Activated CD4-positive, CD25-positive, alpha-beta regulatory T cell treated with anti-CD3 and anti-CD28 coated beads, Interleukin-2, amount 50 U/mL, for 16 hours (primary cell): ENCODE measurements around the gene GRIN3A.
"Not testable (repeated sequence)": the region's sequence is repeated elsewhere in the genome, so short reads cannot be mapped to it uniquely, and the experiment has no call there.

Experiments used
- DNase-seq: peaks from one replicate; pipeline ENCODE4 v3.0.0-alpha.2; 2020; ENCODE audit warnings: low read depth, low spot score

The GRIN3A gene

DNA sequence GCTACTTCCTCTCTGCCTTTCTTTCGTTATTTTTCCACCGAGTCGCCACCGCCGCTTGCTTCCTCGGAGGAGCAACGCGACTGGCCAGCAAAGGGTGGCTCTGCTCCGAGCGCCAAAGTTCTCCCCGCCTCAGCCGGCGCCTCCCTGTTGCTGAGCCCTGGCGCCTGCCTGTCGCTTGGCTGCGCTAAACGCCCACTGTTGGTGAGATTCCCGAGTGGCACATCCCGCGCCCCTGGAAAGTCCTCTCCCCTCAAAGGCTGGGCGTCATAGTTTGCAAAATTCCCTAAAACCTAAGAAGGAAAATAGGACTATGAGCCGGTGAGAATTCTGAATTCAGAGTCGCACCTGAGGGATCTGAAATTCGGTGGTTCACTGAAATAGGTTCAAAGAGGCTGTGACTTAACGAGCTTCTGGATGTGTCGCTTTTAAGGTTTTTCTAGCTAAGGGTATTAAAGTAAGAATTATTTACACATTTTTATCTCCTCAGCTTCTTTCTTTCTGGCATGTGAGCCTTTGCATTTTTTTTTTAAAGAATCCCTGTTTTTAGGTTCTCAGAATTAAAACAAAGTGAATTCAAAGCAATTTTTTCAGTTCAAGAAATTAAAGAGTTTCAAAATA is at the start of gene GRIN3A:
Gene GRIN3A (minus strand): TSS at position 82 of the 618 bp plus-strand sequence. CDS start 668 bp downstream, outside the sequence.
- DNase-seq: no peak

DNA sequence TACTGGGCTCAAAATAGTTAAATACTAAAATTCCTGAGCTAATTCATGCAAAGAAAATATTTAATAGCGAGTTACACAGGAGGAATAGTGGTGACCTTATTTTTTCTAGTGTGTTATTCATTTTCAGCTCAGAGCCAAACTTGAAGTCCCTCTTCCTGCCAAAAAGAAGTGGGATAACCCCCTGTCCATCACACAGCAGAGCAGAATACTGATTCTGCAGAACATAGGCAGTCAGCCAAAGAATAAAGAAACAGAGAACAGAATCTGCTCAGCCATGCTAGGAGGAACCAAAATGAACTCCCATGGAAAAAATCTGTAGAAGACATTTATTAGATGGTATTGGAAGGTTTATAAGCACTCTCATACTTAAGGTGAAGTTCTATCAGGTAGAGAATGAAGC is 49.4 kb upstream of the GRIN3A start:
- DNase-seq: no peak

DNA sequence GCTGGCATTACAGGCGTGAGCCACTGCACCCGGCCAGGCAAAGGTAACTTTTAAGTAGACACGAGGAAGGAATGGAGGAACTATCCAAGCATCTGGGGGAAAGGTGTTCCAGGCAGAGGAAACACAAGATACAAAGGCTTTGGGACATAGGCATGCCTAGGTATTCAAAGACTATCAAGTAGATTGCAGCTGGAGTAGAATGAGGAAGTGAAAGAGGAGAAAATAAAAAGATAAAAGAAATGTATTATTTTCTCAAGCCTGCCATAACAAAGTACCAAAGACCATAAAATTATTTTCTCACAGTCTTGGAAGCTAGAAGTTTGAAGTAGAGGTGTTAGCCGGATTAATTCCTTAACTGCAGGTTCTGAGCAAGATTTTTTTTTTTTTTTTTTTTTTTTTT is 39.9 kb upstream of the GRIN3A start:
- no peak for DNase-seq

DNA sequence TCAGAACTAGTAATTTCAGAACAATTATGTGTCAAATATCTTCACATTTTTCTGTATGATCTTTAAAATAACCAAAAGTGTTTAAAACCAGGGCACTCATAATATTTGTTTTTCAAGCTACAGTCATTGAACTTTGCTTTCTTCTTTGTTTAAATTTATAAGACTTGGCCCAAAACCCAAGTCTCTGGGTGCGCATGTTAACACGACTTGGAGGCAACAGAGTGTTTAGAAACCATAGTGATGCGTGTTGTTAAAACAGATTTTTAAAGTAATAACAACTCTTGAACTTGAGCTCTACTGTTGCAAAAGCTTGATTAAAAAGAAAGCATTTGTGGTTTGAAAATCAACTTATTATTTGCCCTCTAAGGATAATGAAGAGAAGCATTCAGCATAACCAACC is 26.0 kb upstream of the GRIN3A start:
- DNase-seq: no peak

DNA sequence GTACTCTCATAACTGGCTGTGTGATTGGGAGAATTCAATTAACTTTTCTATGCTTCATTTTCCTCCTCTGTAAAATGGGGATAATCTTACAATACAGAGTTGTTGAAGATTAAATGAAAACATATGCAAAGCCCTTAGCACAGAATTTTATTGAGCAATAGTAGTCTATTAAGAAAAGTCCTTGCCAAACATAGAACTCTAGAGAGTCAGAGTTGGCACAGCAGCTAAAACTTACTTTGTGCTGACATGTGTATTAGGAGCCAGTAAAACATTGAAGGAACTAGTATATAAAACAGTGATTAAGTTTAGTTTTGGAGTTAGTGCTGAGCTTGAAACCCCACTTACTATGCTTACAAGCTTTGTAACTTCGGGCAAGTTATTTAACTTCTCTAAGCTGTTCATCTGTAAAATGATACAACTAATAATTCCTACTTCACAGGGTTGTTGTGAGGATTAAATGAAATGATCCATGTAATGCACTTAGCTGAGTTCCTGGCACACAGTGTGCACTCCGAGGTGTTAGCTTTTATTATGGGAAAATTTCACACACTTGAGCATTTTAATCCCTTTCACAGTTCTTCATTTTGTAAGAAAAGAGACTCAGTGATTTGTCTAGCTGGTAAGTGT is 20.0 kb upstream of the GRIN3A start:
- DNase-seq: no peak

DNA sequence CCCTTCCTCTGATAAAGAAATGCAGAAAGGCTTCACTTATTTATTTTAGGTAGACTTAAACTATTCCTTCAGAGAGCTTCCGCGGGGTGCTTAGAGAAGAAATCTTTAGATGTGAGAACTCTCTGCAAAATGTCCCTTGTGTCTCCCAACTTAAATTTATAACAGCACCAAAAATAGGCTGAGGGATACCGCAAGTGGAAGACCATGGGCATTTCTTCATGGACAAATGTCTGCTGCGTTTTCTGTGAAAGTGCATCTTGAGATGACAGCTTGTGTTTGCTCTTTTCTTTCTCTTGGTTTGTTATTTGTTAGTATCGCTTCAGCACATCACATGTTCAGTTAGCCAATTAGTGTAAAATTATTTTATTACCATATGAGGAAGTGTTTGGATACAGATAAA is 15.3 kb upstream of the GRIN3A start:
- no peak for DNase-seq

DNA sequence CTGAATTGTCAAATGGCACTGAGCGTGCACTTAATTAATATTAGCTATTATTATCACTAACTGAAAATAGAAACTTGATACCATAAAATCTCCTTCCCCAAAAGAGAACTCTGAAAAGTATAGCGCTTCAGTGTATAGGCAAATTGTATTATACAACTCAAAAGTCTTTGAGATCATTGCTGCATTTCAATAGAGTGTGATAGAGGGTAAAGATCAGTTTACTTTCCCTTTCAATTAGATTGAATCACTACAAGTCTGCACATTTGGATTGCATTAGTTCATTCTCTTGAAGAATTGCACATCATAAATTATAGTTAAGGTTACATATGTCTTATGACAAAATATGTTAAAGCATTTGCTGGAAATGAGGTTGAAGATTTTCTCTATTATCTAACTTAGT is 13.4 kb upstream of the GRIN3A start:
- DNase-seq: no peak

DNA sequence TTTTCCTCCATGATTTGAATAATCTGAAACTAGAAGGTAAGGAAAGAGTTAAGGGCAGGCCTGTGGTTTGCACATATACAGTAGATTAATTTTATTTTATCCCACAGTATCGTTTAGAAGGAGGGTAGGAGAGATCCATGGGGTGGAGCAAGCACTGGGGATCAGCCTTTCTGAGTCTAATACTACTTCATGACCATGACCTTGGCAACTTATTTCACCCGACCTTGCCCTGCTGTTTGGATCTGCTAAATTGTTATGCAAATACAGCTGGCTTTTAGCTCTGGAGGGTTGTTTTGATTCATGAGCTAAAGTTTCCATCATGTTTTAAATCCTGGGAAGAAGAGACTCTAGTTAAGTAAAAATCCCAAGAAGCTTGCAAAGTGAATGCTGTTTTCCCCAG is 864 bp upstream of the GRIN3A start:
- DNase-seq: no peak

DNA sequence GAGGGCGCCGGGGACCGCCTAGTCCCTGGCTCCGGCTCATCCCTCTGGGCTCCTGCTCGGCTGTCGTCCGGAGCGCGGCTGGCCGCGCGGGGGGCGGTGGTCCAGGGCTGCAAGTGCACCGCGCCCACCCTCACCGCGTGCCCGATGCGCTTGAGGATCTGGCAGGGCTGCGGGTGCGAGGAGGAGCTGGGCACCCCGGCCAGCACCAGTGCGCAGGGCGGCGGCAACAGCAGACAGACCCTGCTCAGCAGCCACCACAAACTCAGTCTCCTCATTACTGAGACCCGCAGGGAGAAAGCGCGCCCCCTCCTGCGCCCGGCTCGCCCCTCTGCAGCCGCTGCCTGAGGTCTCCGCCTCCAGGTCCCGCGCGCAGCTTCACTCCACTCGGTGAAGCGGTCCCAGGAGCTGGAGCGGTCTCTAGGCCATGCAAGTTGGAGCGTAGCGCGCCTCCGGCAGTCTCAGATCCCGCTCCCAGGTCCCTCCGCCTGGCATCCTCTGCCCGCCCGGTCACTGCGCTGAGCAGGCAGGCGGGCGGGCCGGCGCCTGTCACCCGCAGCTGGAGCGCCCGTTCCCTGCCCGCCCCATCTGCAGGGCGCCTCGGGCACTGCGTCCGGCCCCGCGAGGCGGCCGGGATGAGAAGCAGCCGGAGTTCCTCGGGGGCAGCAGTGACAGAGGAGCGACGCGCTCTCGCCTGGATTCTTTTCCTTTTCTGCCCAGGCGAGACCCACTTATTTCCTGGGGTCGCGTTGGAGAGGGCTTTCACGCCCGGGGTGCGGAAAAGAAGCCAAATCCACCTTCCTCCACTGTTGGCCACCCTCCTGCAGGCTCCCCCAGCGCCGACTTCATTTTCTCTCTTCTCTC is 512 bp downstream of the GRIN3A start:
- no peak for DNase-seq

DNA sequence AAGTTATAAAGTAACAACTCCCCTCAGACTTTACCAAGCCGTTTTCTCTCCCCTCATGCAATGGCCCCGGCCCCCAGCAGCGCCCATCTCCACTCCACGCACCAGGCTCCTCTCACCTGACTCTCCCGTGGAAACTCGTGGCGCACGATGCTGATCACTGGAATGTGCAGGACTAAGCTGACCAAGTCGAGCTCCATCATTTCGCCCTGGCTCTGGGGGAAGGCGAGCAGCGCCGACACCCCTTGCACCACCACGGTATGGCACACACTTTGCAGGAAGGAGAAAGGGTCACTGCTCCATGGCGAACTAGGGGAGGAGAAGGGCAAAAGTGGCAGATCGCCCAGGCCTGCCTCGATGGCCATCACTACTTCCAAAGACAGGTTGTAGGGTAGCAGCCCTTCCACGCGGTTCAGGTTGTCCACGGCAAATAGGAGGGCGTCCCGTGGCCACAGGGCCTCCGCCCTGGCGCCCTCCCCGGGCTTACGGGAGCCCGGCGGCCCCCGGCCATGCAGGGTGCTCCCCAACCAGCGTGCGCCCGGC is 1.2 kb downstream of the GRIN3A start:
- no peak for DNase-seq

DNA sequence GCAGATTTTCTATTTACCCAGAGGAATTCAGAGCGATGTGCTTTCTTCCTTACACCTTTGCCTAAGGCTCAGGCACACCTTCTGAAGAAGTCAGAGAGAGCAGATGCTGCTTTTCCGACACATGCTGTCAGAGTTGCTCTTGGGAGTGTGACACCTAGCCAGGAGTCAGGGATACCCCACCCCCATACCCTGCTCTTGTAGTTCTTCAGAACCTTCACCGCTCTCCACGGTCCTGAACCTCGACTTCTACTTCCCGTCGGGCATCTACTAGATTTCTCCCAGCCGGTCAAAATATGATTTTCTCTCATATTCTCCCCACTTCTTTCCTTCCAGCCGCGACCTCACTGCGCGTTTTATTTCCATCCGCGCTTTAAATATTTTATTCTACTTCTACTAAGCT is 1.7 kb downstream of the GRIN3A start:
- DNase-seq: no peak

DNA sequence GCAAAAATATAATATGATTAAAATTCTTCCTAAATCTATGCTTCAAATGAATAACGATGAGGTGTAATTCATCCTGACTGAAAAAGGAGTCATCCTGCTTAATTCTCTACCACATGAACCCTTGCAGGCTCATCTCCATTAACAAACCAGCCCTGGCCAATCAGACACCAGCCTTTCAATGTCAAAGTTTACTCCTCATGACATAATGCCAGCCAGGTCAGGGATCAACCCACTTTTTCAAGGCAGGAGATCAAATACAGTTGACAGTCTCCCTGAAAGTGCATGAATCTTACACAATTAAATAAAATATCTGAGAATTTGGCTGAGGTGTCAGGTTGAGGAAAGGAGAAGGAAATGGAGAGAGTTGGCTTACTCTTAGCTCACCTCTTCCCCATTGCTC is 7.0 kb downstream of the GRIN3A start:
- DNase-seq: no peak

DNA sequence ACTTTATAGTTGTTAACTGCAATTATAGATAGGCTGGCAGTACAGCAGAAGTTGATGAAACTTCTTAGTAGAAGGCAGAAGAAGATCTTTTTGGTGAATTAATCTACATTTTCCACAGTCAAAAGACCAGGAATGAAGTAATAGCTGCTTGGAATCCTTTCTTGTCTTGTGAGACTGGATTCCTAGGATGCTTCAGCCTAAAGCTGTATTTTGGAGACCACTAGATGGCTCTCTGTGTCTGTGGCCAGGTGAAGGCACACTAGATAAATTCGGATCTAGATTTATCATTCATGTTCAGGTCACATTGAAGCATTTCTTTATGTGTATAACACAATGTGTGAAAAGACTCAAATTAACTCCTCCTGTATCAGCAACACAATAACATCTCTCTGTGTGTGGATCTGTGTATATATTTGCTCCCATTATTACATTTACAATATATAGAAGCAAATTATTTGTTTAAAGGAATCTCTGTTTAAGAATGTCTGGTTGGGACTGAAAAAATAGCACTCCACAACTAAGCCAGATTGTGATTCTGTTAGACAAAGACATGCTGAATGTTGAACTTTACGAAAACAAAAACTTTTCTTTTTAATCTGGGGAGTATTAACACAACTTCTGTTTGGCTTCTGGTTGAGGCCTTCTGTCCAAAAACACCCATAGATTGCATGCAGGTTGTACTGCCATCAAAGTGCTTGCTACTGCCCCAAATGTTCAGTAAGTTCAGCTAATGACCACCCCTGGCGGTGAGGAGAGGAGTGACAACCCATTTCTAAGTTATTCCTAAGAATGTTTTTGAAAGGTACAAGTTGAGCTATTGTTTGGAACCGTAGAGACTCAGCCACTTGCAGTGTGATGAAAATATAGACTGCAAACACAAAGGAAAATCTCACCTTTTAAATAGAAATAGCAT is 10.6 kb downstream of the GRIN3A start:
- no peak for DNase-seq

DNA sequence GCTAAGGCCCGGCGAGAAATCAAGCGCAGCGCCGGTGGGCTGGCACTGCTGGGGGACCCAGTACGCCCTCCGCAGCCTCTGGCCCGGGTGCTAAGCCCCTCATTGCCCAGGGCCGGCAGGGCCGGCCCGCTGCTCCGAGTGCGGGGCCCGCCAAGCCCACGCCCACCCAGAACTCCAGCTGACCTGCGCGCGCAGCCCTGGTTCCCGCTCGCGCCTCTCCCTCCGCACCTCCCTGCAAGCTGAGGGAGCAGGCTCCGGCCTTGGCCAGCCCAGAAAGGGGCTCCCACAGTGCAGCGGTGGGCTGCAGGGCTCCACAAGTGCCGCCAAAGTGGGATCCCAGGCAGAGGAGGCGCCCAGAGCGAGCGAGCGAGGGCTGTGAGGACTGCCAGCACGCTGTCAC is 14.2 kb downstream of the GRIN3A start:
- DNase-seq: not testable (repeated sequence)

DNA sequence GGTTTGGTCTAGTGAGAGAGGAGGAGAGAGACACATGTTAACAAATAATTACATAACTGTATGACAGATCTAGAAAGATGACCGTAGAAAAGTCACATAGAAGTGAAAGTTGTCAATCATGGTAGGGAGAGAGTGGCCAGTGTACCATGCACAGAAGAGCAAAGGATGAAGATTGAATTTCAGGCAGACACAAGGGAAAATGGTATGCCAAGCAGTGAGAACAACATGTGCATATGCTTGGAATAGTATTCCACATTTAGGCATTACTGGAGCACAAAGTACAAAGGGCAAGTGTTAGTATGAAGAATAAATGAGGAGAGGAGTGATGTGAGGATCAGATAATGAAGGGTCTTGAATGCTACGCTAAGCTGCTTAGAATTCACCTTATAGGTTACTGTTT is 20.3 kb downstream of the GRIN3A start:
- no peak for DNase-seq

DNA sequence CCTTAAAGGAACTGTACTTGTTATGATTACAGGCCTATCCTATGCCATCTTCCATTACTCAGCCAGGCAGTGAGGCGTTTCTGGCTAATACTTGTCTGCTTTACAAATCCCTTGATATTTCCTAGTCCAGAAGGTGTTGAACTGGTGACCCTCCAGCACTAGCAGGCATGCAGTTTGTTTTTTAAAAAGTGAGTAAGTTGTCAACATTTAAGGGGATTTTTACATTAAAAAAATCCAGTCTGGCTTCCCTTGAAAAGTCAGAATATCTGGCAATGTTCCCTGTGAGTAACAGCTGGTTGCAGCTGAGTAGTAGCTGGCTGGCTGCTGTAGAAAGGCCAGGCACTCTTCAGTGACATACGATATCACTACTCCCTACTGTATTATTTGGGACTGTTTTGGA is 21.8 kb downstream of the GRIN3A start:
- DNase-seq: no peak

DNA sequence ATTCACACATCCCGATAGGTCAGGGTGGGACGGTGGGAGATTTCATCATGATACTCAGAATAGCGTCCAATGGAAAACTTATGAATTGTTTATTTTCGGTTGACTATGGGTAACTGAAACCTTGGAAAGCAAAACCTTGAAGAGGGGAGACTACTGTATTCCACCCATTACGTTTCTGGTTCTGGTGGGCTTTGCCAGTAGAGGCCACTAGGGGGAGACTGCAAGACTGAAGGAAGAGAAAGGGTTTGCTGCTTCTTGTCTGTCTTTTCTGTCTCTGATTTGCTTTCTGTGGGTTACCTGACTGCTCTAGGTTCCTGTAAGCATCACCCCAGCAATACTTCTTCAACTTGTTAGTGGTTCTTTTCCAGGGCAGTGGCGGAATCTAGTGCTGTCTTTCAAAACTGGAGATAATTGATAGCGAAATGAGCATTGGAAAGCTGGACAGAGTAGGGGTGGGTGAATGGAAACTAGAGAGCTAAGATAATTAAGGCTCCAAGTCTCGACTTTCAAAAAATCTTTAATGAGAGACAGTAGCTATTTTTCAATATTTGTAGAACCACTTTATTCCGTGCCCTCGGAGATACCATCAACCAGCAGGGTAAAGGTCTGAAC is 27.0 kb downstream of the GRIN3A start:
- no peak for DNase-seq

DNA sequence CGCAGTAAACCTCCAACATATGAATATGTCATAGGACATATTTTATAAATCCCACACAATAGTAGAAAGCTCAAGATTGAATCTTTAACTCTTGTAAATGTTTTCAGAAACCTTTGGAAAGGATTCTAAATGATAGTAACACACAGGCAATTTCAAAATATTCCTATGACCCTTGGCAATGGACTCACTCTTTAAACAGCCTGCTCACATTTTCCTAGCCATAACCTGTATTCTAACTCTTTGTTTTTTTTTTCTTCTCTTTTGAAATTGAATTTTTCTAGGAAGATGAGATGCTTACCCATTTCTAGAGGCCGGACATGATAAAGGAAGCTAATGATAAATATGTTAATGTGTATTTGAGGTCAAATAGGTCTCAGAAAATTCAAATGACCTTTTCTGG is 29.6 kb downstream of the GRIN3A start:
- no peak for DNase-seq

DNA sequence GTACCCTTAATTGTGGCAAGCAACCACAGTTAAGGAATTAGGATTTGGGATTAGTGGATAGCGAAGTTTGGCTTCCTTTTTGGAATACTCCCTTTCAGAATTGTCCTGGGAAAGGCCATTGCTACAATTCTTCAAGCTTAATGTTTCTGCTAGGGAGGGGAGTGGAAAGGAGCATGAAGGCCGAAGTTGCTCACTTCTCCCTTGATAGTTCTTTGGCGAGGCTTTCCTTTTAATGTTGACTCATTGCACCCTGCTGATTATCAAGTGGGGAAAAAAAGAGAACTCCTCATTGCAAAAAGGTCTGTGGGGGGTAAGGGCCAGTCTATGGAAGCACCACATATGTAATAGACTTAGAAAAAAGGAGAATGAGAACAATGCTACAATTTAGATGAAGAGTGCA is 30.7 kb downstream of the GRIN3A start:
- no peak for DNase-seq

DNA sequence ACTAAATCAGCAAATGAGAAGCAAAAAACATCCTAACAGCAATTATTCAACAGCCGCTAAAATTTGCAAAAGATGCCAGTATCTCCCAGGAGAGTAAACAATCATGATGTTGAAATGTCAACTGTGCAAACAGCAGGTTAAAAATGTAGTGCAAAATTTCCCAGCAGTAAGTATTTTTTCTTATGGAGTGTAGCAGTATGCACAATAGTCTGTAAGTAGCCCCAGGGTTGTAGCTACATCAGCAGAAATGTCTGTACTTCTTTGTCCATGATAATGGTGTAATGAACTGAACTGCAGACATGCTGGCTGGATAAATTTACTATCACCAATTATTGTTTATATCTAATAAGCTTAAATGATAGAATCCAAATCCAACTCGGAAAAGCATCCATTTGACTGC is 31.4 kb downstream of the GRIN3A start:
- no peak for DNase-seq

DNA sequence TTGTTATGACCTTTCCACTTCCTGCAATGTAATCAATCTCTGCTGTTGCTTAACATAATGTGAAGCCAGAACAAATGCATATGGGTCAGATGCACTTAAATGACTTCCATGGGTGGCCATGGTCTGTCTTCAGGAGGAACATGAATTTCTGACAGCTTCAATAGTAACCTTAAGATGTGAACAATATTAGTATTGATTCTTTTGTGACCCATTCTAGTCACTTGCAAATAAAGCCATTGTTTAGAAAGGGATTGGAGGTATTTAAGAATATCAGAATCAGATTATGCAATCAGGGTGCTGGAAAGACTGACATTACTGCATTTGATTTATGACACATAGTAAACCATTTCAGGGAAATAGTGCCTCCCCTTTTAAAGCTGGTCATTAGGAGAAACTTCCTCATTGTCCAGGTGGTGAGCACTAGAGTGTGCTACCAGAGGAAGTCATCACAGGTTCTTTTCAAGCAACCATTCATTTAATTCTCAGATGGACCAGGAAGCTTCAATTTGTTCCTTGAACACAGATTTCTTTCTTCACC is 32.1 kb downstream of the GRIN3A start:
- DNase-seq: no peak
